Suprapubic skin (tissue), 4 donors: ENCODE data around the gene ZCCHC2. TPM values are rescaled to one million over a fixed set of nuclear protein-coding genes. Genes with fewer than 3 reads are reported as not detected.

ENCODE experiments used
- DNase-seq, 2 donors: peaks; one replicate each; pipeline ENCODE4 v3.0.0-alpha.2; 2019; ENCODE audit warnings: low spot score in 2 of 2
- H3K27ac ChIP-seq: fragments of 200-600 bp; sonication (generic); one replicate; pipeline ENCODE4 v1.5.1; 2019
- H3K27me3 ChIP-seq: fragments of 200-600 bp; sonication (generic); one replicate; pipeline ENCODE4 v1.5.1; 2019
- H3K36me3 ChIP-seq: fragments of 200-600 bp; sonication (generic); one replicate; pipeline ENCODE4 v1.5.1; 2019
- H3K4me1 ChIP-seq: fragments of 200-600 bp; sonication (generic); one replicate; pipeline ENCODE4 v1.5.1; 2019
- H3K4me3 ChIP-seq: fragments of 200-600 bp; sonication (generic); one replicate; pipeline ENCODE4 v1.5.1; 2019; ENCODE audit warnings: mild to moderate bottlenecking
- H3K9me3 ChIP-seq: fragments of 200-600 bp; sonication (generic); one replicate; pipeline ENCODE4 v1.5.1; 2019
- EP300 ChIP-seq: sonication (generic); formaldehyde crosslinking; IDR thresholded peaks from one replicate; pipeline ENCODE4 v1.6.1; 2017; ENCODE audit warnings: antibody characterized with exemption
- POLR2A ChIP-seq, 2 donors: fragments of 450-650 bp; IDR thresholded peaks; one replicate each; pipeline ENCODE4 v1.6.1; 2017; ENCODE audit warnings: antibody characterized with exemption in 2 of 2, mild to moderate bottlenecking in 2 of 2, moderate library complexity in 2 of 2
- POLR2AphosphoS5 ChIP-seq, 3 donors: sonication (generic); formaldehyde crosslinking; IDR thresholded peaks; one replicate each; pipeline ENCODE4 v1.6.1; 2017; ENCODE audit warnings: antibody characterized with exemption in 3 of 3
- WGBS: methylation state at CpG from one replicate; pipeline ENCODE4 v1.1.5; 2018; 5-methylcytosine and 5-hydroxymethylcytosine counted together
- total RNA-seq, 4 donors: library from RNA; depleted of rRNA; stranded (reverse); fragments of >200 nt; gene quantifications; one replicate each; pipeline ENCODE4 v1.1.0, GENCODE V29; 2016
- TF ChIP-seq, protein P1 (sequence below), 2 donors: fragments of 200-600 bp in 1 of 2; fragments of 450-650 bp in 1 of 2; sonication (generic) in 1 of 2; IDR thresholded peaks; one replicate each; pipeline ENCODE4 v1.5.1; 2016 to 2019; ENCODE audit warnings: antibody characterized with exemption in 2 of 2, mild to moderate bottlenecking in 1 of 2, moderate library complexity in 1 of 2

The ZCCHC2 gene
- total RNA-seq, 4 donors from 2014 or later, result 22.7 to 43.5 (median 32.4) TPM

- Histone ChIP-seq H3K27me3 (no peaks in the 10 kb centered on the region), H3K9me3 (no peaks in the 10 kb centered on the region), H3K4me3 (peak overlapping the region; percentile 87), H3K4me1 (peaks cover 33% of the 10 kb centered on the region), H3K27ac (peak overlapping the region; percentile 98), H3K36me3 (no peaks in the 10 kb centered on the region)
- TF ChIP-seq POLR2AphosphoS5 (IDR thresholded peaks at IDR 0.05) (no peak), EP300 (no peak), POLR2A (IDR thresholded peaks at IDR 0.05) (no peak)
- TF ChIP-seq, protein P1, sequence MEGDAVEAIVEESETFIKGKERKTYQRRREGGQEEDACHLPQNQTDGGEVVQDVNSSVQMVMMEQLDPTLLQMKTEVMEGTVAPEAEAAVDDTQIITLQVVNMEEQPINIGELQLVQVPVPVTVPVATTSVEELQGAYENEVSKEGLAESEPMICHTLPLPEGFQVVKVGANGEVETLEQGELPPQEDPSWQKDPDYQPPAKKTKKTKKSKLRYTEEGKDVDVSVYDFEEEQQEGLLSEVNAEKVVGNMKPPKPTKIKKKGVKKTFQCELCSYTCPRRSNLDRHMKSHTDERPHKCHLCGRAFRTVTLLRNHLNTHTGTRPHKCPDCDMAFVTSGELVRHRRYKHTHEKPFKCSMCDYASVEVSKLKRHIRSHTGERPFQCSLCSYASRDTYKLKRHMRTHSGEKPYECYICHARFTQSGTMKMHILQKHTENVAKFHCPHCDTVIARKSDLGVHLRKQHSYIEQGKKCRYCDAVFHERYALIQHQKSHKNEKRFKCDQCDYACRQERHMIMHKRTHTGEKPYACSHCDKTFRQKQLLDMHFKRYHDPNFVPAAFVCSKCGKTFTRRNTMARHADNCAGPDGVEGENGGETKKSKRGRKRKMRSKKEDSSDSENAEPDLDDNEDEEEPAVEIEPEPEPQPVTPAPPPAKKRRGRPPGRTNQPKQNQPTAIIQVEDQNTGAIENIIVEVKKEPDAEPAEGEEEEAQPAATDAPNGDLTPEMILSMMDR (IDR thresholded peaks at IDR 0.05), result no peak
- no peak for DNase-seq
- WGBS, result no CpG with 5 or more reads among the region's 62 CpGs
These were observed 397 bp downstream of the ZCCHC2 start for GRCh38 chr18:62523255-62523588.

DNA sequence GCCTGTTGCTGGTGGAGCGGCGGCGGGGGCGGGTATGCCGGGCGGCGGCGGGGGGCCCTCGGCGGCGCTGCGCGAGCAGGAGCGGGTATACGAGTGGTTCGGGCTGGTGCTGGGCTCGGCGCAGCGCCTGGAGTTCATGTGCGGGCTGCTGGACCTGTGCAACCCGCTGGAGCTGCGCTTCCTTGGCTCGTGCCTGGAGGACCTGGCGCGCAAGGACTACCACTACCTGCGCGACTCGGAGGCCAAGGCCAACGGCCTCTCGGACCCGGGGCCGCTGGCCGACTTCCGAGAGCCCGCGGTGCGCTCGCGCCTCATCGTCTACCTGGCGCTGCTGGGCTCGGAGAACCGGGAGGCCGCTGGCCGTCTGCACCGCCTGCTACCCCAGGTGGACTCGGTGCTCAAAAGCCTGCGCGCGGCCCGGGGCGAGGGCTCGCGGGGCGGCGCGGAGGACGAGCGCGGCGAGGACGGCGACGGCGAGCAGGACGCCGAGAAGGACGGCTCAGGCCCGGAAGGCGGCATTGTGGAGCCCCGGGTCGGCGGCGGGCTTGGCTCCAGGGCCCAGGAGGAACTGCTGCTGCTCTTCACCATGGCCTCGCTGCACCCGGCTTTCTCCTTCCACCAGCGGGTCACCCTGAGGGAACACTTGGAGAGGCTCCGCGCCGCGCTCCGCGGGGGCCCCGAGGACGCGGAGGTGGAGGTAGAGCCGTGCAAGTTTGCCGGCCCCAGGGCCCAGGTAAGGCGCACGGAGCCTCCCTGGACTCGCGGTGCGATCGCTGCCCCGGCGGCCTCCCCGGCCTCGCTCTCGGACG, 1.0 kb downstream of the ZCCHC2 start:
- WGBS, result 0% methylated on average over 18 of the region's 100 CpGs
- Histone ChIP-seq H3K36me3 (no peaks in the 10 kb centered on the region), H3K9me3 (no peaks in the 10 kb centered on the region), H3K27ac (peak overlapping the region; percentile 98), H3K27me3 (no peaks in the 10 kb centered on the region), H3K4me3 (peak overlapping the region; percentile 87), H3K4me1 (peaks cover 33% of the 10 kb centered on the region)
- DNase-seq, result peak; percentile 83 to 84
- no peak for TF ChIP-seq POLR2A (IDR thresholded peaks at IDR 0.05)
- TF ChIP-seq POLR2AphosphoS5 (IDR thresholded peaks at IDR 0.05), result no peak
- TF ChIP-seq, protein P1 (IDR thresholded peaks at IDR 0.05), result no peak
- TF ChIP-seq EP300, result no peak

DNA sequence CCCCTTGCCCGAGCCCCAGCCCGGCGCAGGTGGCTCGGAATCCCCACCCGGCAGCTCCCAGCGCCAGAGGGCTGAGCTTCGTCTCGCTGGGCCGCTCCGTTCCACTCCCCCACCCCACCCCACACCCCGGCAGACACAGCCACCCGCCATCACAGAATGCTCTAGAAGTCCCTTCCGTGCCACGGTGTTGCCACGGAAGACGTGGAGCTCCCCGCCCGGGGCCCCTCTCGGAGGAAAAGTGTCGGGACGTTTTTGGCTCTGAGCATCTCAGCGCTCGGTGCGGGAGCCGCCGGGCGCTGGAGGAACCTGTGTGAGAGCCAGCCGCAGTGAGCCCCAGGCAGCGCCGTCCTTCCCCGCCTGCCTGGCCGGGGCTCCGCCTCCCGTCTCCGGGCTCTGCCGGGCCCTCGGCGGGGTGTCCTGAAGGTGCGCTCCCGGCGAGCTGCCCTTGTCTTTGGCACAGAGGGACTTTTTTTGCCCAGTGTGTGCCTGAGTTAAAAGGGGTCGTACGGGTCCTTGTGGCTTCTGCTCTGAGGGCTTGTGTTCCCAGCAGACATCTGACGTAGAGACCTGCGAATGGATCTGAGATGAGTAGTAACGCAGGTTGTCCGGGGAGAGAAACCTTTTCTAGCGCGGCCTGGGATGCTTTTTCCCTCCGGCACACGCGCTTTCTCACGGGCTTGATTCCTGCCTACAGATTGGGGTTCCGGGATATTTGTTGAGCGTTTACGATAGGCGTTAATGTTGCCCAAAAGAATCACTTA, 1.8 kb downstream of the ZCCHC2 start:
- WGBS, result 7% methylated on average over 31 of the region's 57 CpGs
- H3K4me1 ChIP-seq, result peaks cover 33% of the 10 kb centered on the region
- no peaks in the 10 kb centered on the region for H3K9me3 ChIP-seq
- no peaks in the 10 kb centered on the region for H3K36me3 ChIP-seq
- peak in 1 of 2 donors; percentile 76 for DNase-seq
- H3K27ac ChIP-seq, result peak overlapping the region; percentile 98
- TF ChIP-seq POLR2AphosphoS5 (IDR thresholded peaks at IDR 0.05), result no peak
- TF ChIP-seq POLR2A (IDR thresholded peaks at IDR 0.05), result no peak
- TF ChIP-seq, protein P1 (IDR thresholded peaks at IDR 0.05), result no peak
- TF ChIP-seq EP300, result no peak
- no peaks in the 10 kb centered on the region for H3K27me3 ChIP-seq
- peak overlapping the region; percentile 87 for H3K4me3 ChIP-seq

- WGBS, result 57% methylated on average over 9 of the region's 9 CpGs
- TF ChIP-seq POLR2AphosphoS5 (IDR thresholded peaks at IDR 0.05) (no peak), POLR2A (IDR thresholded peaks at IDR 0.05) (no peak), EP300 (no peak)
- TF ChIP-seq, protein P1 (IDR thresholded peaks at IDR 0.05), result no peak
- Histone ChIP-seq H3K4me3 (peak overlapping the region; percentile 87), H3K27ac (peak overlapping the region; percentile 96), H3K27me3 (no peaks in the 10 kb centered on the region), H3K9me3 (no peaks in the 10 kb centered on the region), H3K4me1 (peaks cover 37% of the 10 kb centered on the region), H3K36me3 (no peaks in the 10 kb centered on the region)
- no peak for DNase-seq
These were observed 2.8 kb downstream of the ZCCHC2 start for GRCh38 chr18:62525608-62526007.
